IMR-90 (cell line): ENCODE results near the gene PALLD. TPM values are rescaled to one million over a fixed set of nuclear protein-coding genes. Genes with fewer than 3 reads are reported as not detected.

Experiments
- ATAC-seq: fragments of 200-7000 bp; cut with Tn5 transposase; 2 replicates; pipeline ENCODE4 v1.9.1; 2020; ENCODE audit warnings: low read depth, mild to moderate bottlenecking, moderate library complexity
- BruUV-seq: library from RNA; stranded (reverse); fragments of 400-500 nt; replicated peaks from 2 replicates; lab custom pipeline; 2021; lab: Mats Ljungman, UMichigan
- CTCF ChIA-PET: fragments of 300-600 bp; formaldehyde crosslinking; extraction: SDS; loops from one replicate; lab custom pipeline; 2021; ENCODE audit warnings: antibody characterized with exemption; lab: Yijun Ruan, JAX
- POLR2A ChIA-PET: fragments of 300-600 bp; sonication (Branson Sonifier 250); formaldehyde crosslinking; loops from one replicate; lab custom pipeline; 2022; ENCODE audit warnings: antibody characterized with exemption; ENCODE audit not compliant: unreplicated experiment; lab: Charles Lee
- DNase-seq: peaks from one replicate; pipeline ENCODE4 v3.0.0; 2013
- H2AFZ ChIP-seq: replicated peaks from 2 replicates; pipeline ENCODE3; 2013; ENCODE audit warnings: low read length, mild to moderate bottlenecking; ENCODE audit not compliant: poor library complexity
- H2AK5ac ChIP-seq: 2 replicates; pipeline ENCODE4 v1.6.1; 2013; ENCODE audit warnings: low read depth, low read length, inconsistent platforms
- H2AK9ac ChIP-seq: replicated peaks from 2 replicates; pipeline ENCODE3; 2013; ENCODE audit warnings: mild to moderate bottlenecking, low read depth, low read length, moderate library complexity; ENCODE audit not compliant: poor library complexity
- H2BK120ac ChIP-seq: 2 replicates; pipeline ENCODE4 v1.6.1; 2013; ENCODE audit warnings: low read depth, low read length, inconsistent platforms
- H2BK15ac ChIP-seq: 3 replicates; pipeline ENCODE4 v1.6.1; 2013; ENCODE audit warnings: low read depth, low read length, inconsistent platforms
- H2BK20ac ChIP-seq: 2 replicates; pipeline ENCODE4 v1.6.1; 2013; ENCODE audit warnings: low read depth, mild to moderate bottlenecking, inconsistent platforms, low read length, moderate library complexity
- H2BK5ac ChIP-seq: 2 replicates; pipeline ENCODE4 v1.6.1; 2013; ENCODE audit warnings: mild to moderate bottlenecking, low read depth, low read length, inconsistent platforms; ENCODE audit not compliant: poor library complexity, severe bottlenecking
- H3K14ac ChIP-seq: replicated peaks from 2 replicates; pipeline ENCODE4 v1.6.1; 2013; ENCODE audit warnings: low read depth, low read length, inconsistent platforms
- H3K18ac ChIP-seq: 2 replicates; pipeline ENCODE4 v1.6.1; 2013; ENCODE audit warnings: low read depth, low read length, control low read depth
- H3K23ac ChIP-seq: 2 replicates; pipeline ENCODE4 v1.6.1; 2013; ENCODE audit warnings: low read depth, low read length, inconsistent platforms
- H3K27ac ChIP-seq: 2 replicates; pipeline ENCODE4 v1.5.1; 2013; ENCODE audit warnings: mild to moderate bottlenecking, control low read depth, low read length; ENCODE audit not compliant: insufficient read depth
- H3K27me3 ChIP-seq: 2 replicates; pipeline ENCODE4 v1.6.1; 2013; ENCODE audit warnings: low read length; ENCODE audit not compliant: control insufficient read depth, insufficient read depth
- H3K36me3 ChIP-seq: 2 replicates; pipeline ENCODE4 v1.6.1; 2013; ENCODE audit warnings: low read length, mixed read lengths; ENCODE audit not compliant: control insufficient read depth, insufficient read depth
- H3K4ac ChIP-seq: 2 replicates; pipeline ENCODE4 v1.6.1; 2013; ENCODE audit warnings: low read depth, low read length, inconsistent platforms
- H3K4me1 ChIP-seq: 2 replicates; pipeline ENCODE4 v1.6.1; 2013; ENCODE audit warnings: low read length, mixed read lengths; ENCODE audit not compliant: control insufficient read depth, insufficient read depth
- H3K4me2 ChIP-seq: 2 replicates; pipeline ENCODE4 v1.6.1; 2013; ENCODE audit warnings: low read depth, mild to moderate bottlenecking, control low read depth, low read length, moderate library complexity
- H3K4me3 ChIP-seq: 2 replicates; pipeline ENCODE4 v1.5.1; 2013; ENCODE audit warnings: low read depth, mild to moderate bottlenecking, control low read depth, low read length, moderate library complexity; ENCODE audit not compliant: insufficient read depth
- H3K56ac ChIP-seq: 2 replicates; pipeline ENCODE4 v1.6.1; 2013; ENCODE audit warnings: low read length, inconsistent platforms; ENCODE audit not compliant: insufficient read depth; ENCODE audit errors: extremely low read depth
- H3K79me1 ChIP-seq, 2 experiments: 2 replicates each; pipeline ENCODE4 v1.6.1; 2013; ENCODE audit warnings: low read length in 2 of 2, inconsistent platforms in 1 of 2, low read depth in 1 of 2
- H3K9ac ChIP-seq: 2 replicates; pipeline ENCODE4 v1.6.1; 2013; ENCODE audit warnings: low read depth, low read length, control low read depth
- H3K9me1 ChIP-seq: 2 replicates; pipeline ENCODE4 v1.6.1; 2013; ENCODE audit warnings: low read length, inconsistent platforms; ENCODE audit not compliant: insufficient read depth
- H3K9me3 ChIP-seq: 2 replicates; pipeline ENCODE4 v1.6.1; 2013; ENCODE audit warnings: low read length; ENCODE audit not compliant: control insufficient read depth, insufficient read depth
- H4K20me1 ChIP-seq: 2 replicates; pipeline ENCODE4 v1.6.1; 2013; ENCODE audit warnings: low read length, inconsistent platforms; ENCODE audit not compliant: insufficient read depth
- H4K5ac ChIP-seq: 2 replicates; pipeline ENCODE4 v1.6.1; 2013; ENCODE audit warnings: mild to moderate bottlenecking, low read depth, low read length, control low read depth
- H4K8ac ChIP-seq, 2 experiments: 2 replicates each; pipeline ENCODE4 v1.6.1; 2013; ENCODE audit warnings: low read depth in 2 of 2, low read length in 2 of 2, control low read depth in 1 of 2, inconsistent platforms in 1 of 2
- H4K91ac ChIP-seq: 2 replicates; pipeline ENCODE4 v1.6.1; 2013; ENCODE audit warnings: low read depth, low read length, inconsistent platforms; ENCODE audit not compliant: insufficient read depth
- BHLHE40 ChIP-seq: fragments of 150-350 bp; IDR thresholded peaks from 2 replicates; pipeline ENCODE4 v1.6.1; 2016; ENCODE audit warnings: mild to moderate bottlenecking, low read depth, low read length
- CHD1 ChIP-seq: IDR thresholded peaks from 2 replicates; pipeline ENCODE4 v1.6.1; 2012; ENCODE audit warnings: low read depth, low read length, improper control_type of control experiment
- FOS ChIP-seq: fragments of 150-350 bp; IDR thresholded peaks from 2 replicates; pipeline ENCODE4 v1.6.1; 2016; ENCODE audit warnings: low read depth, low read length
- MAZ ChIP-seq: IDR thresholded peaks from 2 replicates; pipeline ENCODE4 v1.6.1; 2012; ENCODE audit warnings: low read depth, mild to moderate bottlenecking, low read length, improper control_type of control experiment, moderate library complexity, borderline replicate concordance
- MXI1 ChIP-seq: IDR thresholded peaks from 2 replicates; pipeline ENCODE4 v1.6.1; 2012; ENCODE audit warnings: low read depth, mild to moderate bottlenecking, low read length, moderate library complexity, borderline replicate concordance
- NFE2L2 ChIP-seq: fragments of 150-350 bp; IDR thresholded peaks from 2 replicates; pipeline ENCODE4 v1.6.1; 2016; ENCODE audit warnings: low read depth, mild to moderate bottlenecking, low read length
- RAD21 ChIP-seq: IDR thresholded peaks from 2 replicates; pipeline ENCODE4 v1.6.1; 2012; ENCODE audit warnings: low read length, improper control_type of control experiment
- RCOR1 ChIP-seq: IDR thresholded peaks from 2 replicates; pipeline ENCODE4 v1.6.1; 2012; ENCODE audit warnings: mild to moderate bottlenecking, low read length, improper control_type of control experiment; ENCODE audit not compliant: insufficient replicate concordance
- RFX5 ChIP-seq: IDR thresholded peaks from 2 replicates; pipeline ENCODE4 v1.8.0; 2012; ENCODE audit warnings: low read depth, mild to moderate bottlenecking, low read length, moderate library complexity
- SMC3 ChIP-seq: fragments of 150-350 bp; IDR thresholded peaks from 2 replicates; pipeline ENCODE4 v1.6.1; 2016; ENCODE audit warnings: low read depth, mild to moderate bottlenecking, antibody characterized with exemption, low read length, moderate library complexity
- WGBS, 2 experiments: methylation state at CpG; one replicate each; pipeline versions ENCODE4 v1.1.5 to v1.1.7; 2013; ENCODE audit warnings: missing lambda C conversion rate in 2 of 2; ENCODE audit not compliant: insufficient read length in 1 of 2; ENCODE audit errors: extremely low coverage in 2 of 2; 5-methylcytosine and 5-hydroxymethylcytosine counted together
- dilution Hi-C: fragments of 300-500 bp; cut with HindIII; formaldehyde crosslinking; loops from one replicate; pipeline ENCODE4 v1.14.3; 2018; ENCODE audit warnings: low sequenced_read_pairs; ENCODE audit not compliant: unreplicated experiment
- in situ Hi-C: fragments of 300-500 bp; cut with MboI; formaldehyde crosslinking; loops from 3 replicates; pipeline ENCODE4 v1.14.3; 2019; ENCODE audit warnings: low sequenced_read_pairs, inconsistent platforms, mixed read lengths
- intact Hi-C: fragments of 100-400 bp; cut with micrococcal nuclease; formaldehyde crosslinking; loops from 2 replicates; pipeline ENCODE4 v1.10.0; 2022
- polyA plus RNA-seq, 3 experiments: library from polyadenylated mRNA; depleted of rRNA; stranded (reverse); fragments of >200 nt; gene quantifications; 2 replicates each; pipeline ENCODE4 v1.2.3, GENCODE V29; 2012; ENCODE audit warnings: low replicate concordance in 1 of 3
- total RNA-seq: library from RNA; depleted of rRNA; stranded (reverse); fragments of >200 nt; gene quantifications from 2 replicates; pipeline ENCODE4 v1.2.3, GENCODE V29; 2012
- TF ChIP-seq, protein P1 (sequence below): conservative IDR thresholded peaks from 2 replicates; pipeline ENCODE4 v1.5.1; 2012; ENCODE audit warnings: mild to moderate bottlenecking, low read depth, low read length, improper control_type of control experiment
- TF ChIP-seq, protein P2 (sequence below): fragments of 150-350 bp; IDR thresholded peaks from 2 replicates; pipeline ENCODE4 v1.6.1; 2016; ENCODE audit warnings: low read depth, mild to moderate bottlenecking, low read length, moderate library complexity, borderline replicate concordance

PALLD gene
- total and polyA plus RNA-seq, 2 of the 4 experiments (the other 2 are of a cell fraction): 91.0 to 91.9 TPM

DNA sequence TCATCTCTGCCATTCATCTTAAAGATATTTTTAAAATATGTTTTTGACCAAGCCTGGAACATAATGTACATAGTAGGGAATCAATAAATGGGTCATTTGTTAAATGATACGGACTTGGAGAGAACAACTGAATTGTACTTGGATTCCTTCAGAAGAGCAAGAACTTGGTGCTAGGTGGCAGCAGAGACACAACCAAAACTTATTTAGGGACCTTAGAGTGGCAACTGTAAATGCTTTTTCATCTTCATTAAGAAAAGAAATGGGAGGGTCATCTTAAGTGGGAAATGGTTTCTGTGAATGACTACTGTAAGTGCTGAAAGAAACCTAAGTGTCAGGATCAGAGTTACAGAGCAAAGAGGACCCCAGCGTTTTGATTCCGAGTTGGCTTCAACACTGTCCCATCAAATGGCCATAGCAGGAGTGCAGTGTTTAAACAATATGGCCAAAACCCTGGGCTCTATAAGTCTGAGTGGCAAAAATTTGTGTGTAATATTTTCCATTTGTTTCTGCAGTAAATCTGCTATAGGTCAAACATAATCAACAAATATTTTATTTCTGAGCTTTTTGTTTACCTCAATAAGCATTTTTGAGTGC, 213.6 kb downstream of the PALLD start:
- no peaks in the 10 kb centered on the region for H3K27me3 ChIP-seq
- peak overlapping the region; percentile 72 for H3K18ac ChIP-seq
- no peaks in the 10 kb centered on the region for H3K79me1 ChIP-seq
- H2AK5ac ChIP-seq: peak overlapping the region; percentile 18; the same call in 1 of the 2 replicates
- H3K9me3 ChIP-seq: no peaks in the 10 kb centered on the region
- peaks cover 11% of the 10 kb centered on the region for H3K4me1 ChIP-seq
- H2BK5ac ChIP-seq: no peak overlapping the region
- H3K14ac ChIP-seq: peak overlapping the region; percentile 26; the same call in 1 of the 2 replicates
- TF ChIP-seq, protein P1, sequence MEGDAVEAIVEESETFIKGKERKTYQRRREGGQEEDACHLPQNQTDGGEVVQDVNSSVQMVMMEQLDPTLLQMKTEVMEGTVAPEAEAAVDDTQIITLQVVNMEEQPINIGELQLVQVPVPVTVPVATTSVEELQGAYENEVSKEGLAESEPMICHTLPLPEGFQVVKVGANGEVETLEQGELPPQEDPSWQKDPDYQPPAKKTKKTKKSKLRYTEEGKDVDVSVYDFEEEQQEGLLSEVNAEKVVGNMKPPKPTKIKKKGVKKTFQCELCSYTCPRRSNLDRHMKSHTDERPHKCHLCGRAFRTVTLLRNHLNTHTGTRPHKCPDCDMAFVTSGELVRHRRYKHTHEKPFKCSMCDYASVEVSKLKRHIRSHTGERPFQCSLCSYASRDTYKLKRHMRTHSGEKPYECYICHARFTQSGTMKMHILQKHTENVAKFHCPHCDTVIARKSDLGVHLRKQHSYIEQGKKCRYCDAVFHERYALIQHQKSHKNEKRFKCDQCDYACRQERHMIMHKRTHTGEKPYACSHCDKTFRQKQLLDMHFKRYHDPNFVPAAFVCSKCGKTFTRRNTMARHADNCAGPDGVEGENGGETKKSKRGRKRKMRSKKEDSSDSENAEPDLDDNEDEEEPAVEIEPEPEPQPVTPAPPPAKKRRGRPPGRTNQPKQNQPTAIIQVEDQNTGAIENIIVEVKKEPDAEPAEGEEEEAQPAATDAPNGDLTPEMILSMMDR: peak; percentile 71
- TF ChIP-seq, protein P2, sequence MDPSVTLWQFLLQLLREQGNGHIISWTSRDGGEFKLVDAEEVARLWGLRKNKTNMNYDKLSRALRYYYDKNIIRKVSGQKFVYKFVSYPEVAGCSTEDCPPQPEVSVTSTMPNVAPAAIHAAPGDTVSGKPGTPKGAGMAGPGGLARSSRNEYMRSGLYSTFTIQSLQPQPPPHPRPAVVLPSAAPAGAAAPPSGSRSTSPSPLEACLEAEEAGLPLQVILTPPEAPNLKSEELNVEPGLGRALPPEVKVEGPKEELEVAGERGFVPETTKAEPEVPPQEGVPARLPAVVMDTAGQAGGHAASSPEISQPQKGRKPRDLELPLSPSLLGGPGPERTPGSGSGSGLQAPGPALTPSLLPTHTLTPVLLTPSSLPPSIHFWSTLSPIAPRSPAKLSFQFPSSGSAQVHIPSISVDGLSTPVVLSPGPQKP: no peak
- TF ChIP-seq CHD1: no peak; the same call in 1 of the 2 replicates
- TF ChIP-seq RAD21: peak; percentile 80
- no peak for TF ChIP-seq FOS
- TF ChIP-seq MAZ: no peak
- no peak for TF ChIP-seq MXI1
- TF ChIP-seq SMC3: peak; percentile 78
- TF ChIP-seq RFX5: no peak
- no peak for TF ChIP-seq NFE2L2
- TF ChIP-seq RCOR1: no peak
- no peak for TF ChIP-seq BHLHE40
- H3K27ac ChIP-seq: no peak overlapping the region
- H4K8ac ChIP-seq: 0 out of 4 replicates have a peak overlapping the region, but pooled peaks of 1 of the 2 experiments have one; percentile 27
- H4K20me1 ChIP-seq: no peaks in the 10 kb centered on the region
- no peak overlapping the region for H3K4me3 ChIP-seq
- peak; percentile 77 for ATAC-seq
- BruUV-seq: no TSS peak
- peak overlapping the region; percentile 35; the same call in 2 of the 3 replicates for H2BK15ac ChIP-seq
- H3K23ac ChIP-seq: no peak overlapping the region
- H2AK9ac ChIP-seq: no peak overlapping the region
- peaks cover 3% of the 10 kb centered on the region; the same call in 1 of the 2 replicates for H3K9me1 ChIP-seq
- CTCF ChIA-PET: interaction anchor here (0.5 to 2.0 kb wide), 14 partner anchors 8 to 528 kb away, joined by 3 to 10 read pairs (median 4); no protein-coding TSS in a partner anchor
- H4K91ac ChIP-seq: peak overlapping the region; percentile 46; the same call in 1 of the 2 replicates
- H3K9ac ChIP-seq: no peak overlapping the region
- in situ Hi-C loops: loop anchor here (5.0 kb wide), 1 partner anchor 207 kb away; no protein-coding TSS in a partner anchor
- peak overlapping the region; percentile 57; the same call in 1 of the 2 replicates for H3K4ac ChIP-seq
- H2BK20ac ChIP-seq: peak overlapping the region; percentile 87; the same call in 1 of the 2 replicates
- no peak overlapping the region for H2AFZ ChIP-seq
- no peak overlapping the region for H4K5ac ChIP-seq
- peak overlapping the region; percentile 50; the same call in 1 of the 2 replicates for H2BK120ac ChIP-seq
- WGBS, 2 experiments: 83% methylated on average over 1 of the region's 3 CpGs; no CpG with 5 or more reads in 1 of the 2 experiments
- intact Hi-C loops: loop anchor here (1.0 to 5.0 kb wide), 6 partner anchors 106 to 206 kb away; no protein-coding TSS in a partner anchor
- no peak overlapping the region for H3K56ac ChIP-seq
- POLR2A ChIA-PET: interaction anchor here (0.6 kb wide), 1 partner anchor 204 kb away, joined by 3 read pairs; no protein-coding TSS in a partner anchor
- dilution Hi-C loops: no loop called here
- no peak overlapping the region for H3K4me2 ChIP-seq
- peak; percentile 79 for DNase-seq
- H3K36me3 ChIP-seq: no peaks in the 10 kb centered on the region; the same call in 1 of the 2 replicates
